Lower leg skin (tissue), 4 donors: ENCODE data around the gene LAMP1. TPM values are rescaled to one million over a fixed set of nuclear protein-coding genes. Genes with fewer than 3 reads are reported as not detected.

Source experiments
- DNase-seq, 2 donors: peaks; one replicate each; pipeline ENCODE4 v3.0.0-alpha.2; 2019; ENCODE audit warnings: low spot score in 2 of 2
- H3K4me3 ChIP-seq: fragments of 200-600 bp; sonication (generic); 2 replicates; pipeline ENCODE4 v1.5.1; 2017; ENCODE audit warnings: mild to moderate bottlenecking, low read depth; ENCODE audit not compliant: poor library complexity, severe bottlenecking
- CTCF ChIP-seq, 3 donors: fragments of 450-650 bp; IDR thresholded peaks; one replicate each; pipeline ENCODE4 v1.5.1; 2016; ENCODE audit warnings: antibody characterized with exemption in 3 of 3, mild to moderate bottlenecking in 3 of 3, moderate library complexity in 2 of 3
- POLR2A ChIP-seq, 2 donors: fragments of 450-650 bp; IDR thresholded peaks; one replicate each; pipeline ENCODE4 v1.6.1; 2016 to 2017; ENCODE audit warnings: antibody characterized with exemption in 2 of 2, mild to moderate bottlenecking in 1 of 2, moderate library complexity in 1 of 2
- WGBS, 2 donors: methylation state at CpG; one replicate each; pipeline ENCODE4 v1.1.5; 2018; 5-methylcytosine and 5-hydroxymethylcytosine counted together
- intact Hi-C: fragments of 100-400 bp; cut with DNase I; formaldehyde crosslinking; loops from one replicate; pipeline ENCODE4 v1.15.0; 2023; ENCODE audit warnings: low total_unique reads
- total RNA-seq, 4 donors: library from RNA; depleted of rRNA; stranded (reverse); fragments of >200 nt; gene quantifications; one replicate each; pipeline ENCODE4 v1.1.0, GENCODE V29; 2016

Gene LAMP1
- total RNA-seq, 4 donors from 2014 or later, result 198 to 240 (median 209) TPM

- TF ChIP-seq POLR2A (IDR thresholded peaks at IDR 0.05), result no peak
- no peak for TF ChIP-seq CTCF (IDR thresholded peaks at IDR 0.05)
- WGBS, 2 donors, result 3 to 4% methylated on average over 22 of the region's 22 CpGs
- intact Hi-C loops, result no loop called here
- no peak overlapping the region for H3K4me3 ChIP-seq
- peak; percentile 42 to 92 for DNase-seq
Measured at GRCh38 chr13:113292021-113292862, 4.8 kb upstream of the LAMP1 start.

- no peak for DNase-seq
- 82 to 84% methylated on average over 9 of the region's 9 CpGs for WGBS, 2 donors
- TF ChIP-seq POLR2A (IDR thresholded peaks at IDR 0.05), result no peak
- no peak for TF ChIP-seq CTCF (IDR thresholded peaks at IDR 0.05)
- no peak overlapping the region for H3K4me3 ChIP-seq
- intact Hi-C loops, result no loop called here
Measured at GRCh38 chr13:113293686-113294085, 3.4 kb upstream of the LAMP1 start.

- no peak for TF ChIP-seq POLR2A (IDR thresholded peaks at IDR 0.05)
- intact Hi-C loops, result no loop called here
- no peak overlapping the region for H3K4me3 ChIP-seq
- DNase-seq, result no peak
- WGBS, 2 donors, result 87 to 88% methylated on average over 6 of the region's 6 CpGs
Measured at GRCh38 chr13:113295776-113296175, 1.3 kb upstream of the LAMP1 start.

GRCh38 chr13:113297370-113298042 is 467 bp downstream of the LAMP1 start:
- DNase-seq, result peak in 1 of 2 donors; percentile 90
- TF ChIP-seq CTCF (IDR thresholded peaks at IDR 0.05) (no peak), POLR2A (IDR thresholded peaks at IDR 0.05) (no peak)
- intact Hi-C loops, result no loop called here

GRCh38 chr13:113298043-113298945 is 1.3 kb downstream of the LAMP1 start:
- no peak for DNase-seq
- H3K4me3 ChIP-seq, result peak overlapping the region; percentile 80
- TF ChIP-seq CTCF (IDR thresholded peaks at IDR 0.05) (no peak), POLR2A (IDR thresholded peaks at IDR 0.05) (no peak)
- 22 to 31% methylated on average over 19 of the region's 19 CpGs for WGBS, 2 donors
- intact Hi-C loops, result no loop called here

More at GRCh38 chr13:113297370-113298042, 467 bp downstream of the LAMP1 start:
- WGBS, 2 donors, result 1% methylated on average over 25 to 27 of the region's 58 CpGs
- peak overlapping the region; percentile 80 for H3K4me3 ChIP-seq
